ENCODE results near the gene HMCN2. TPM values are rescaled to one million over a fixed set of nuclear protein-coding genes. Genes with fewer than 3 reads are reported as not detected.

HMCN2 gene
- total and polyA plus RNA-seq, 2 donors (not counting 1 experiment from before 2014, with no cell fraction given), result 0.01 TPM; not detected in 1

DNA sequence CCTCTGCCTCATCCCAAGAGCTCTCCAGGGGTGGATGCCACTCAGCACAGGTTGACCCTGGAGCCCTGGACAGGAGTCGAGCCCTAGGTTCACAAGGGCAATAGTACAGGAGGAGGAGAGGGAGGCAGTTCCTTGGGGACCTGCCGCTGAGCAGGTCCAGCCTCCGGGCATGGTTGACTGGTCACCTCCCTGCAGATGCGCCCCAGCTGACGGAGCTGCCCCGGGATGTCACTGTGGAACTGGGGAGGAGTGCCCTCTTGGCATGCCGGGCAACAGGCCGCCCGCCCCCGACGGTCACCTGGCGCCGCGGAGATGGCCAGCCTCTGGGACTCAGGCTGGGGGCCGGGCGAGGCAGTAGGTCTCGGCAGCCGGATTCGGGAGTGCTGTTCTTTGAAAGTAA, 53.7 kb downstream of the HMCN2 start:
- Histone ChIP-seq H4K20me1 (ENCODE audit: control insufficient read depth, insufficient read depth, low read length, poor library complexity, severe bottlenecking) (no peaks in the 10 kb centered on the region), H3K4me2 (replicated peaks; ENCODE audit: low read depth, low read length, poor library complexity, severe bottlenecking) (no peak overlapping the region), H3K27me3 (replicated peaks in 1 of 4; ENCODE audit: control extremely low read depth in 1 of 4, control insufficient read depth in 3 of 4, insufficient read depth in 4 of 4, low read length in 3 of 4) (peaks cover 0 to 4% (median 0%) of the 10 kb centered on the region in 4 experiments), H2AFZ (ENCODE audit: insufficient read depth, low read depth, low read length, poor library complexity, severe bottlenecking) (no peak overlapping the region), H3K79me2 (ENCODE audit: control insufficient read depth, insufficient read depth, low read length) (no peaks in the 10 kb centered on the region), H3K36me3 (replicated peaks in 1 of 2; ENCODE audit: control extremely low read depth in 1 of 2, control insufficient read depth in 1 of 2, extremely low read depth in 1 of 2, insufficient read depth in 2 of 2, low read length in 1 of 2) (no peaks in the 10 kb centered on the region), H3K4me3 (ENCODE audit: control extremely low read depth in 1 of 5, extremely low read depth in 1 of 5, insufficient read depth in 1 of 5, low read depth in 2 of 5, low read length in 4 of 5) (no peak overlapping the region), H3K9ac (ENCODE audit: low read length) (no peak overlapping the region), H3K4me1 (ENCODE audit: control insufficient read depth in 2 of 2, insufficient read depth in 2 of 2, low read length in 2 of 2) (no peaks in the 10 kb centered on the region), H3K9me3 (ENCODE audit: control extremely low read depth in 1 of 3, control insufficient read depth in 2 of 3, insufficient read depth in 1 of 3, low read length in 2 of 3) (peaks cover 0 to 6% (median 0%) of the 10 kb centered on the region in 3 donors), H3K27ac (ENCODE audit: low read length in 2 of 2) (no peak overlapping the region)
- Mint-ChIP-seq H3K27me3 (peaks cover 54% of the 10 kb centered on the region), H3K4me3 (no peak overlapping the region), H3K27ac (no peak overlapping the region), H3K4me1 (no peaks in the 10 kb centered on the region), H3K9me3 (ENCODE audit: insufficient read depth) (no peaks in the 10 kb centered on the region)
- 88% methylated on average over 19 of the region's 19 CpGs for WGBS (ENCODE audit: insufficient coverage)
- ChIA-PET CTCF (no interaction called here), POLR2A (no interaction called here)
- TF ChIP-seq, protein P1, sequence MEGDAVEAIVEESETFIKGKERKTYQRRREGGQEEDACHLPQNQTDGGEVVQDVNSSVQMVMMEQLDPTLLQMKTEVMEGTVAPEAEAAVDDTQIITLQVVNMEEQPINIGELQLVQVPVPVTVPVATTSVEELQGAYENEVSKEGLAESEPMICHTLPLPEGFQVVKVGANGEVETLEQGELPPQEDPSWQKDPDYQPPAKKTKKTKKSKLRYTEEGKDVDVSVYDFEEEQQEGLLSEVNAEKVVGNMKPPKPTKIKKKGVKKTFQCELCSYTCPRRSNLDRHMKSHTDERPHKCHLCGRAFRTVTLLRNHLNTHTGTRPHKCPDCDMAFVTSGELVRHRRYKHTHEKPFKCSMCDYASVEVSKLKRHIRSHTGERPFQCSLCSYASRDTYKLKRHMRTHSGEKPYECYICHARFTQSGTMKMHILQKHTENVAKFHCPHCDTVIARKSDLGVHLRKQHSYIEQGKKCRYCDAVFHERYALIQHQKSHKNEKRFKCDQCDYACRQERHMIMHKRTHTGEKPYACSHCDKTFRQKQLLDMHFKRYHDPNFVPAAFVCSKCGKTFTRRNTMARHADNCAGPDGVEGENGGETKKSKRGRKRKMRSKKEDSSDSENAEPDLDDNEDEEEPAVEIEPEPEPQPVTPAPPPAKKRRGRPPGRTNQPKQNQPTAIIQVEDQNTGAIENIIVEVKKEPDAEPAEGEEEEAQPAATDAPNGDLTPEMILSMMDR (IDR thresholded peaks at IDR 0.05), result no peak
- TF ChIP-seq EZH2 (IDR thresholded peaks at IDR 0.05; ENCODE audit: borderline replicate concordance, insufficient read depth, low read depth, low read length, poor library complexity, severe bottlenecking), result no peak
- DNase-seq (no peak), ATAC-seq (ENCODE audit: low read depth) (no peak)
- intact Hi-C loops (cut with micrococcal nuclease), result no loop called here

DNA sequence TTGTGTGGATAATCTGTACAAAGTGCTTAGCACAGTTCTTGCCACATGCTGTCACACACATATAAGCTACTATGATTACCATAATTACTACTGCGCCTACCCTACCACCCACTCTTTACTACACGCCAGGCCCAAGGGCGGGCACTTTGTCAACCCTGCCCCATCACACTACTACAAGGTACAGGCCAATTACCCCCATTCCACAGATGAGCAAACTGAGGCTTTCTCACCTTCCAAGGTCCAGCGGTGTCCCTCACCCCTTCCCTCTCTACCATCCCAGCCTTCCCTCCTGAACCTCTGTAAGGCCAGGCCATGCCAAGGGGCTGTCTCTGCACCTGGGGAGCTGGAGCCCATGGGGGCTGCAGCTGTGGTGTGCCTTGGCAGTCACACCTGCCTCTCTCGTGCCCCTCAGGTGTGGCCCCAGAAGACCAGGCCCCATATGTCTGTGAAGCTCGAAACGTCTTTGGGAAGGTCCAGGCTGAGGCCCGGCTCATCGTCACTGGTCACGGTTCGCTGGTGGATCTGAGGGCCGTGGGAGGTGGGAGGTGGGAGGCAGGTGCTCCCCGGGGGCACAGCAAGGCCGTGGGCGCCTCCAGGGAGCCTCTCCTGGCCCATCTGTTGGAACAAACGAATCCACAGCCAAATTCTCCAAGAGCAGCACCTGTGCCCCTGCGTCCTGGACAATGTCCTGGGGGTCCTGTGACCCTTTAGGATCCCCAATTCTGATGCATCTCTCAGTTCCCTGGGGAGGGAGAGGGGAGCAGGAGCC, 54.6 kb downstream of the HMCN2 start:
- CTCF ChIA-PET, result no interaction called here
- no peak overlapping the region for H3K27ac Mint-ChIP-seq
- no peak overlapping the region for H3K4me3 Mint-ChIP-seq
- DNase-seq (no peak), ATAC-seq (ENCODE audit: low read depth) (no peak)
- TF ChIP-seq, protein P1 (IDR thresholded peaks at IDR 0.05), result no peak
- no peaks in the 10 kb centered on the region for H3K79me2 ChIP-seq (ENCODE audit: control insufficient read depth, insufficient read depth, low read length)
- no peaks in the 10 kb centered on the region for H4K20me1 ChIP-seq (ENCODE audit: control insufficient read depth, insufficient read depth, low read length, poor library complexity, severe bottlenecking)
- H3K4me3 ChIP-seq (ENCODE audit: control extremely low read depth in 1 of 5, extremely low read depth in 1 of 5, insufficient read depth in 1 of 5, low read depth in 2 of 5, low read length in 4 of 5), result no peak overlapping the region
- H3K27ac ChIP-seq (ENCODE audit: low read length in 2 of 2), result no peak overlapping the region
- H3K36me3 ChIP-seq (replicated peaks in 1 of 2; ENCODE audit: control extremely low read depth in 1 of 2, control insufficient read depth in 1 of 2, extremely low read depth in 1 of 2, insufficient read depth in 2 of 2, low read length in 1 of 2), result no peaks in the 10 kb centered on the region
- no peak overlapping the region for H3K9ac ChIP-seq (ENCODE audit: low read length)
- 78% methylated on average over 11 of the region's 17 CpGs for WGBS (ENCODE audit: insufficient coverage)
- POLR2A ChIA-PET, result no interaction called here
- H3K27me3 ChIP-seq (replicated peaks in 1 of 4; ENCODE audit: control extremely low read depth in 1 of 4, control insufficient read depth in 3 of 4, insufficient read depth in 4 of 4, low read length in 3 of 4), result peaks cover 0 to 4% (median 0%) of the 10 kb centered on the region in 4 experiments
- H3K9me3 Mint-ChIP-seq (ENCODE audit: insufficient read depth), result no peaks in the 10 kb centered on the region
- H3K4me2 ChIP-seq (replicated peaks; ENCODE audit: low read depth, low read length, poor library complexity, severe bottlenecking), result no peak overlapping the region
- peaks cover 0 to 6% (median 0%) of the 10 kb centered on the region in 3 donors for H3K9me3 ChIP-seq (ENCODE audit: control extremely low read depth in 1 of 3, control insufficient read depth in 2 of 3, insufficient read depth in 1 of 3, low read length in 2 of 3)
- H3K4me1 ChIP-seq (ENCODE audit: control insufficient read depth in 2 of 2, insufficient read depth in 2 of 2, low read length in 2 of 2), result no peaks in the 10 kb centered on the region
- H3K4me1 Mint-ChIP-seq, result no peaks in the 10 kb centered on the region
- H2AFZ ChIP-seq (ENCODE audit: insufficient read depth, low read depth, low read length, poor library complexity, severe bottlenecking), result no peak overlapping the region
- intact Hi-C loops (cut with micrococcal nuclease), result no loop called here
- H3K27me3 Mint-ChIP-seq, result peaks cover 54% of the 10 kb centered on the region
